DMS79 (cell line): ENCODE results near the gene TMEM117.

ENCODE experiments used
- DNase-seq: peaks from one replicate; lab custom pipeline; 2025; lab: John Stamatoyannopoulos, UW

TMEM117 gene

DNA sequence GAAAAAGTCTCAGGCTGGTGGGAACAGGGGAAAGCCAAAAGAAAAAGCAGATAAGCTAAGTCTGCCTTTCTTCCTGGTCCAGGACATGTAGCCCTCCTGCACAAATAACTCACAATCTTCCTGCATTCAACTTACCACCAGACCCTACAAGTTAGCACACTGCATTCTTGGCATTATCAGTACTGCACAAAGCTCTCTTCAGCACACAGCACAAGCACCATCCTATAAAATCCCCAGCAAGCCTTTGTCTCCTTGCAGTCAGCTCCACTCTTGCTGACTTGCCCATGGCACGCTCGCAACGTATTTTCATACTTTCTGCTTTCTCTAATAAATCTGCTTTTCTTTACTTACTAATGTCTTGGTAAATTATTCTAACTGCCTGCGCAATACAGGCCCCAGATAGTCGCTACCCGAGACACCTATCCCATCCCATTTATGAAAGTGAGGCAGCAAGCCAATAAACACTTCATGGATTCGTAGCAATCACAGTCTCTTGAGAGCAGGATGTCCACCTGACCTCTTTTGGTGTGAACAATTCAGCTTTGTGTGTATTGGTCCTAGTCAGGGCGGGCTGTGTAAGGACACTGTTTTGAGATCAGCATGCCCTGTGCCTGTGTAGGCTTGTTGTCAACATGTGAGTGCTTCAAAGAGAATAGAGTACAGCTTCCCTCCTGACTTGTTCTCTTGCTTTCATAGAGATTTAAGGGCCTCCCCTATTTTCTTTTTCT is 49.0 kb downstream of the TMEM117 start:
- DNase-seq, result no peak

DNA sequence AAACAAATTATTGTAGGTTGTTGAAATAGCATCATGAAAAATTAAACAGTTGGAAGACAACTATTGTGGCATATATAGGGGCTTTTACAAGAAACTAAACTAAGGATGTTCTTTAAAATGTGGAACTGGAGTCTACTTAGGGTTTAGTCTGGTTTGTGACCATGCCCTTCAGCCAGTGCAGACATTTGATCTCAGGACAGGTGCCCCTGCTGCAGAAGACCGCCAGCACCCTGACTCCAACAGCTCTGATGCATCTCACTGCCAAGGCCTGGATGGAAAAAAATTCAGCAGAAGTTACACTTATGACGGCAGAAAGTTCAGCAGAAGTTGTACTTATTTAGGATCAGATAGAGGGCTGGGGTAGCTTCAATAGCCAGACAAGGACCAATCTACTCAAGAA is 51.5 kb downstream of the TMEM117 start:
- DNase-seq, result no peak

DNA sequence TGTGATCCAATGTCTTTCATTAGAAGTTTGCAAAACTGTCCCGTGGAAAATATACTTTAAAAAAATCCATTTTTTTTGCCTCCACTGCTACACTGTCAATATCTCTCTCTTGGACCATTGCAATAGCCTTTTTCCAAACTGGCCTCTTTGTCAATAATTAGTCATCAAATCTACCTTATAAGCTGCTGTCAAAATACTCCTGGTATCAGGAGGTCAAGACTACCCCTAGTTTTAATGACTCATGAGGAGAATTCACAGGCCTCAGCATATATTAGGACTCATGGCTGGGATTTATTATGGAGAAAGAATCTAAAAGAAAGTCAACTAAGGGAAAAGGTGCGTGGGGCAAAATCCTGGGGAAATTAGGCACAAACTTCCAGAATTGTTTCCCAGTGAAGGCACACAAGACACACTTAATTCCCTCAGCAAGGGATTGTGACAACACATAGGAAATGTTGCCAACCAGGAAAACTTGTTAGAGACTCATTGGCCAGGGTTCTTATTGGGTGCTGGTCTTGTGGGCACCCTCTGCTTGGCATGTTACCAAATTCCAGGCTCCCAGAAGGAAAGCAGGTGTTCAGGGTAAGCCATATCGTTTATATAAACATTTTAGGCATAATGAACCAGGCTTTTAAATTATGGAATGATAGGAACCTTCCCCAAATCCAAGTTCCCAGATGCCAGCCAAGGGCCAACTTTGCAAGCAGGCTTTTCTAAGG is 56.1 kb downstream of the TMEM117 start:
- no peak for DNase-seq

DNA sequence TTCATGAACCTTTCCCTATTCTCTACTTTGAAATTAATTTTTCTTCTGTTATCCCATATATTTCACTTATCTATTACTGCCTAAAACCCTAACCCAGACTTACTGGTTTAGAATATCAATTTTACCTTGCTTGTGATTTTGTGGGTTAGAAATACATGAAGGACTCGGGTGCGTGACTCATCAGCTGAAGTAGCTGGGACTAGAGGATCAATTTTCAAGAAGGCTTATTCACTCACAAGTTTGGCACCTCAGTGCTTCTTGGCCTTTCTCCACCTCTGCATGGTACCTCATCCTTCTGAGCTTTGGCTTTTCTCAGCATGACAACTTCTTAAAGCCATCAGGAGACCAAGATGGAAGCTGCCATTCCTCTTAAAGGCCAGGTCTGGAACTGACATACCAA is 57.8 kb downstream of the TMEM117 start:
- no peak for DNase-seq

DNA sequence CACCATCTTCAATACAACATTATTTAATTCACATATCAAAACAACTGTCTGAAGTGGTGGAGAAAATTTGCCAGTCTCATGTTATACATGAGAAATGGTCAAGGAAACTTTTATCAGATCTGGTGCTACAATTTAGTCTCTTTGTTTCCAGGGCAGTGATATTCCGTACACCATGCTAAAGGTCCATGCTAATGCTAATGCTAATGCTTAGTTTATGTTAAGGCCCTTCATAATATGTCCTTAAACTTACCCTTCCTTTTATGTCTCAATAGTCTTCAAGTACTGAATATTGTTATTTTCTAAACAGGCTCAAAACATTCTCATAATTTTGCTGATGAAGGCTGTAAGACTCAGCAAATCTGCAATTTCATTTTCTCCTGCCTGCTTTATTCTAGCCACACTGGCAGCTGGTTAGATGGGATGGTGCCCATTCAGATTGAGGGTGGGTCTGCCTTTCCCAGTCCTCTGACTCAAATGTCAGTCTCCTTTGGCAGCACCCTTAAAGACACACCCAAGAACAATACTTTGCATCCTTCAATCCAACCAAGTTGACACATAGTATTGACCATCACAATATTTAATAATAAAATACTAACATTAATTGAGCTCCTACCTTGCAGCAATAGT is 59.8 kb downstream of the TMEM117 start:
- no peak for DNase-seq

DNA sequence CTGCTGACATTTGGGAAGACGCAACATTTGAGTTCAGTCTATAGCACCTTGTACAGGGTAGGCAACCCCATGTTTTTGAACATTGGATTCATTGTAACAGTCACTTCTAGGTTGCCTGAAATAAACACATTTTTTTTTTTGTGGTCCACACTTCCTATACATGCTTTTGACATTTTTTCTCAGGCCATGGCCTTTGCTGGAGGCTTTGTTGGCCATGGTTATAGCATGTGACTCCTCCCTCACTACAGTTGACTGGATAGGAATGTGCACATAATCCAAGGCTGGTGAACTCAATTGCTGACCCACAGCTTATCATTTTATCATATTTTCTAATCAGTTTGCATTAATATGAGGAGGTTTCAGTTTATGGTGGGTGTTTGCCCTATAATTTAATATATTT is 60.6 kb downstream of the TMEM117 start:
- DNase-seq, result no peak

DNA sequence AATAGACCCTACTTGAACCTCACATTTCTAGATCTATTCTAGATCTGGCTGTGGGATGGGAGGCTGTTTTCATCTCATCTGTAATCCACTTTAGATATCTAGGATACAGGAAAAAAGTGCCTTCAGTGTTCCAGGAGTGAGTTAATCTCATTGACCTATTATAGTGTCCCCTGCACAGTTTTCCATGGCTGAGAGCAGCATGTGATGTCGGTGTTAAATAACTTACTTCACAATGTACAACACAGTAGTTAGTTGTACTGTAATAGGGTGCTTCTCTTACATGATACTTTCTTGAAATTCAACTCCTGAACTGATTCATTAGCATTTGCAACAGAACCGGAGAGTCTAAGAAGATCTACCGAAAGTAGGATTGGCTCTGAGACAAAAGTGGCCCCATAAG is 62.6 kb downstream of the TMEM117 start:
- DNase-seq, result no peak

DNA sequence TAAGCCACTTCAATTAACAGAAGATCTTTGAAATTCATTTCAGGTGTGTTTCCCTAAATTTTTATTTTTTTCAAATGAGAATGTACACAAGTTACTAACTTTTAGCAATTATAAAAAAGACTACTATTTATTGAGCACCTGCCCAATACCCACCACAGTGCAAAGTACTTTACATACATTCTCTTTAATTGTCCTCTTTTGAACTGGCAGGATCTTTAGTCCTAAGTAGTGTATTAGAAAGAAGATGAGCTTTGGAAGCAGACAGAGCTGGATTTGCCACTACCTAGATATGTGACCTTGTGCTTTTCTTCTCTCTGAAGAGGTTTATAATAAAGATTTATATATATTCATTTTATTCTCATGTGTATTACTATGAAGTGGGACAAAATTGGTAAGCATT is 63.7 kb downstream of the TMEM117 start:
- no peak for DNase-seq

DNA sequence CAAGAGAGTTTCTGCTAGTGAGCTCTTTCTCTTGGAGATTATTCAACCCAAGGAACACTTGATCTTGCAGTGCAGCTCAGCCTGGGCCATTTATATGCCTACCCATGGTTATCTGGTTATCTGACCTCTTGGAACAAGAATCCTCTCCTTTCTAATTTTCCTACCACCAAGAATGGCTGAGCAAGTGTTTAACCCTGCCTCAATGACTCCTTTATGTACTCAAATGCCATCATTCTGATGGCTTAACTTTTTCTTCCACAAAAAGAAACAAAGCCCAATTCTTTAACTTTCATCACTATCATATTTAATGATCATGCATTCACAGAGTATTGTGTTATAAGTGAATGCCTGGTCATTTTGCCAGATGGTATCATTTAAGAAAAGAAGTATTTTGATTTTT is 67.8 kb downstream of the TMEM117 start:
- no peak for DNase-seq

DNA sequence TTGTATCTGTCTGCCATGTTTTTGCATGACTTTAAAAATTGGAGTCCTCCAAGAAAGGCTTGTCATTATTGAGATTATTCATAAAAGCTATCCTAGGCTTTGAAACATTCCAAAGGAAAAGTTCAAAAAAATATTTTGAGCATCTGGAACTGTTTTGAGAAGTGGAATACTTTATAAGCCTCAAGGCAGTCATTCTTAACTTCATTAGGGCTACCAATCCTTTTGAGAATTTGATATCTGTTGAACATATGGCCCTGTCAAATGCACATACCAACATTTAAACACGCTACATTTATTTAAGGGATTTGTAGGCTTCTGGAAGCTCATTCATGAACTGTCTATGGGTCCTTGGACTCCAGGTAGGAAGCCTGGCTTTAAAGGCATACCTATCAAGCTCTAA is 77.0 kb downstream of the TMEM117 start:
- DNase-seq, result no peak

DNA sequence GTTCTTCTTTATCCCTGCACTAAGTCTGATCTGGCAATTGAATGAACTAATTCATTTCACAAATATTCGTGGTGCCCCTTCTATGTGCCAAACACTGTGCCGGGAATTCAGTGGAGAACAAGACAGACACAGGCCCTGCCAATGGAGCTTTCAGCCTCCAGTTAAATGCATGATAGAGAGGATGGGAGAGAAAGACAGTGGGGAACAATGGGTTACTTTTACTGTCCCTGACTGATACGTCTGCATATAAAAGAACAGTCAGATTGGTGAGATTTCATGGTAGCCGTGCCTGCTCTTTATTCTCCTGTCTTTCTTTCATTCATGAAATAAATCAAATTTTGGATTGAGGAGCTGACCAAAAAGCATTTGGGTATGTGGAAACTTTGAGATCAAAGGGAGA is 78.5 kb downstream of the TMEM117 start:
- no peak for DNase-seq

DNA sequence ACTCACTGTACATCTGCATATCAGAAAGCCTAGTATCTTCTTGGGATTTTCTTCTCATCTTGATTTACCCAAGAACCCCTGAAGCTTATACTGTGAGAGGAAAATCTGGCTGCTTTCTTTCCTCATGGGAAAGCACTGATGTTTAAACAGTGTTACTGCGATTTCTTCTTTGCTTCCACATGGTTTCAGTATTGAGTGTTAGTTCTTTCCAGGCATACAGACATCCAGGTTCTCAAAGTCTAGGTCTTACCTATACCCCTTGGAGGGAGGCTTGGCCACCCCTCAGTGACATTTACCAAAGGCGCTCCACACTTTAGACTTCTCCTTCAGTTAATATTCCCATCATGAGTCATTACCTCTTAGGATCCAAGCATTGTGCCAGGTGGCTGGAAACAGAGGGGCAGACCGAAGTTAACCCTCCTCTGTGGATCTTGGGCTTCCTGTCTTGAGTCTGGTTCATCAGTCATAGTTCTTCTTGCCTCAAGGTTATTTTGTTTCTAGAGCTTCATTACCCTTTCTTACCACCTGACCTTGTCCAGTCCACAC is 79.1 kb downstream of the TMEM117 start:
- DNase-seq, result no peak

DNA sequence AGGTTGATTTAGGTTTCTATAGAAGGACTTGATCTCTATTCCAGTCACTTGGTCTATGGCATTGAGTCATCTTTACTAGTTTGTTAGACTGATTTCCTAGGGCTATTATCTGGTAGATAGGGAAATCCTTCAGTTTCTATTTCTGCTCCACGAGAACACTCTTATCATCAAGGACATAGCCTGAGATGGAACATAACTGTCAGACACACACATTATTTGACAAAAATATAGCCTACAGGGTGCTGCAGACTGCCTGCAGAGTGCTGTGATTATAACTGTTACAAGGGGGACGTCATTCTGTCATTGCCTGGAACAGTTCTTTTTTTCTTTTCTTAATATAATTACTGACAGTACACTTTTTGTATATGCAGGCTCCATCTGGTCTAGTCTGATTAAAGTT is 82.0 kb downstream of the TMEM117 start:
- no peak for DNase-seq

DNA sequence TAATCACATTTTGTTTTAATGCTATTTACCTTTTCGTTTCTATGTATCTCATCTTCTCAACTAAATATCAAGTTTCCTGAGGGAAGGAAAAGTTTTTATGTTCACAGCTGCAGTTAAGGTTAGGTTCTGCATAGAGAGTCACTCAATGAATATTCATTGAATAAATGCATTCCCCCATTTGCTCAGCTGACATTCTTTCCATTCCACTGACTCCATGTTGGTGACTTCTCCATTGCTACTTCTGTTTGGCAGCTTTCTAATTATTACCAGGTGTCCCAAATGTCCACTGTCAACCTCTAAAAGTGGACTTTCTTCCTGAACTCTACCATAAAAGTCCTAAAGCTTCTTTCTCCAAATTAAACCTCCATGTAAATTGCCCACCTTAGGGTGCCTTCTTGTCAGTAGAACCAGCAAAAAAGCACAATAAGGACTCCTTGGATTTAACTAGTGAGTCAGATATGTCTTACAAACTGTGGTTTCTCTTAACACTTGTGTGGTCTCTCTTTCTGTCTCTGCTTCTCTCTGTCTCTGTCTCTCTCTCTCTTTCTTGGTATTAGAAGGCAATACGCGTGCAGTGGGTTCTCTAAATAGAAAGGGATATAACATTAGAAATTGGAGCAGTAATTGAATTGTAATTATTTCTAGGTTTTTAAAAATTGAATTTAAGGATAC is 85.9 kb downstream of the TMEM117 start:
- DNase-seq, result no peak

DNA sequence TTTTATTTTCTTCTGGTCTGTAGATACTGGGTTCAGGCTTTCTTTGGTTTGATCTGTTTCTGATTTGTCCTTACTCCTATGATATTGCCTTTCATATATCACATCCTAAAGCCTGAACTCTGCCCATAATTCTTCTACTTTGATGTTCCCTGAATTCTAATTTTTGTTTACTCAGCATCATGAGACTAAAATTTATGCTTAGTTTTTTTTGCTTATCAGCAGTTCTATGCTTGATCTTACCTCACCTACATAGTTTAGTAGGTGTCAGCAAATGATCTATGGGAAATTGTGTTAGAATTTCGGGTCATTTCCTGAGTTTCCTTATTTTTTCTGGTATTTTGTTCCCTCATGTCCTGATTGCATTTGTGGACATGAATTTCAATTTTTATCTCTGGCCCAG is 94.2 kb downstream of the TMEM117 start:
- no peak for DNase-seq

DNA sequence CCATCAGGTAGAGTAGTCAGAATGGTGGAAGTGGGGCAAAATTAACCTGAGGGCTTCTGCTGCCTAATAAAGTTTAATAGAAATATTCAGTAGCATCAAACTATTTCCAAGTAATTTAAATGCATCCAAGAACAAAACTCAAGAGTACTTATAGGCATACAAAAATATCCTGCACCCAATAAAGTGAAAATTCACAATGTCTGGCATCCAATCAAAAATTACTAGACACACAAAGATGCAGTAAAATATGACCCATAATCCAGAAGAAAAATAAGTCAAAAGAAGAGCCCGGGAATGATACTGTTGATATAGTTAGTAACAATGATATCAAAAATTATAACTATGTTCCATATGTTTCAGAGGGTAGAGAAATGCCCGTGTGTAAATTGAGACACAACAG is 95.3 kb downstream of the TMEM117 start:
- no peak for DNase-seq

DNA sequence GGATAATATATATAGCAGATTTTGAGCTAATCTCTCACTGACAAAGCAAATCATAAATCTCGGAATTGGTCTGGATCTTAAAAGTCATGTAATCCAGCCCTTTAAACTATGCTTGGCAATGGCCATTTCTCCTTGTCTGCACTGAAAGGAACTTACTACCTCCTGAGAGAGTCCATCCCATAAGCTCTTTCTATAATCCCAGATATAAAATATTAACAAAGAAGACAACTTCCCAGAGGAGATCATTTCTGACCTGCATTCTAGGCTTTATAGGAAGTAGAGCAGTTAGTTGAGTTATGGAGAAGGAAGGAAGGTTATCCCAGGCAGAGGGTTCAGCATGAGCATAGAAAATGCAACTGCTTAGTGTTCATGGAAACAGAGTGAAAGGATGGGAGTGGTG is 99.7 kb downstream of the TMEM117 start:
- no peak for DNase-seq

DNA sequence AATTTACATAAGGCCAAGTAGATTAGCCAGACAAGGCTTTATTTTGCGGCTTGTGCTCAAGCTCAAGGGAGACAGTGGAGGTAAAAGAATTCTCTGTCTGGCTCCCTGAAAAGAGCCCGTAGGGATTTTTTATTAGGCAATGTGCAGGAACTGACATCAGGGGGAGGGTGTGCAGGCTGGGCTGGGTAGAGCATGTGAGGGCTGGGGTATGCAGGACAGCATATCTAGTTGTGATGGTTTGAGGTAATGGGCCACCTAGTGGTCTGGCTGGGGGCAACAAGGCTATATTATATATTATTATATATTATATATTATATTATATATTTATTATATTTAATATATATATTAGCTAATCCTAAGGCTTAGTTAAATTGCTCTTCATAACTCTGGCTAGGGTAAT is 102.1 kb downstream of the TMEM117 start:
- DNase-seq, result no peak

DNA sequence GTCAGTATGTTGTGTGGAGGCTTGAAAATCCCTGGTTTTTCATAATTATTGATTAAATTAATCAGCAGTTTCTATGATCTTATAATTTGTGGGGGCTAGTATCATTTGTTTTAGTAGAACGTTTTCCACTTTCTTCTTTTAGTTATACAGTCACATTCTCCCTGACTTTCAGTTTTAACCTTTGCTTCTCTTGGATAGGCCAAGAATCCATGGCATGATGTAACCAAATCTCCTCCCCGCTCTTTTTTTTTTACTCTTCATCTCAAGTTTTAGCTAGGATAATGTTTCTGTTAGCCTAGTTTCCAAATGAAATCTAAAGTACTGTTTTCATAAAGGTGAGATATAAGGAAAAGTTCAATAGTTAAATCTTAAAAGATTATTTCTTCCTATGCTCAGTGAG is 106.5 kb downstream of the TMEM117 start:
- no peak for DNase-seq

DNA sequence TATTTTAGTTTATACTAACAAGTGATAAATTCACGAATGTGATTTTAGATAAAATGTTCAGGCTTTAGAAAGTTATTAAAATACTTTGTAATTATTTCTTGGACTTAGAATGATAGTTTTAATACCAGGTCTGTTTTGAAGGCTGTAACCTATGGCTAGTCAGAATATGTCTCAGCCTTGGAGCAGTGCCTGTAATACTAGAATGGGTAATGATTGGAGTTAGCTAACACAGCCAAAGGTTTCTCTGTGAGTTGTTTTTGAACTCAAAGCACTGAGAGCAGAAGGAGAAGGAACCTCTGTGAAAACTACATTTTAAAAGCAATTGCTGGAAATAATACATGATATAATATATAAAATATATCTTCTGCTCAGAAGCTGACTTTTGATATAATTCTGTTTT is 110.1 kb downstream of the TMEM117 start:
- DNase-seq, result no peak

DNA sequence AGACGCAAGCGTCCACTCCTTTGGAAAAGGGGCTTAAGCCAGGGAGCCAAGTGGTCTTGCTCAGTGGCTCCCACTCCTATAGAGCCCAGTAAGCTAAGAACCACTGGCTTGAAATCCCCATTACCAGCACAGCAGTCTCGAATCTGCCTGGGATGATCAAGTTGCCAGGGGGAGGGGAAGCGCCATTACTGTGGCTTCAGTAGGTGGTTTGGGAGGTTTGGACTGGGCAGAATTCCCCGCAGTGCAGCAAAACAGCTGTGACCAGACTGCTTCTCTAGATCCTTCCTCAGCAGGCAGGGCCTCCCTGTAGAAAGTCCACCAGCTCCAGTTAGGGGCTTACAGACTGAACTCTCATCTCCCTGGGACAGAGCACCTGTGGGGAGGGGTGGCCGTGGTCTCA is 115.4 kb downstream of the TMEM117 start:
- DNase-seq, result no peak

DNA sequence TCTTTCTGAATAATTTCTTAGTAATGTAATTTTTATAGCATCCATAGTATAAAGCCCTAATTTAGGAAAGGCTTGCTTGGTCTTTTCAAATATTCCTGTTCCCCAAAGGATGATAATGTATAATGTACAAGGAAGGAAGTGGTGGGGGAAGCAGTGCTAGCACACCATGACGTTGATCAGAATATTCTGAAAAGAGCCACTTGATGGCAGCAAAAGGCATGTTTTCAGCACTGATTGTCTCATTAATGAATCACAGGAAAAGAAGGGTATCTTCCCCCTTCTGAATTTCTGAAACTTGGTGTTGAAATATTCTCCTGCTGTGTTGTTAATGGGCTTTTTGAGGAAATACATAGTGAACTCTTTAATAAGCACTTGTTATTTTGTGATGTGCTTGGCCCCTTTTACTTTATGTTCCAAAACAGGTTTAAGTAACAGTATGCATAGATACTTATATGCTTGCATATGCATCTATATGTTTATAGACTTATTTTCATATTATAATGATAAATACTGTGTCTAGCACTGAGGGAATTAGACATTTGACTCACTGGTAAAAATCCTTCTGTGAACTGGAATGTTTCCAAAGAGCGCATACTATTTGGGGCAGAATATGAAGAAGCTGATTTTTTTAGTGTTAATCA is 122.0 kb downstream of the TMEM117 start:
- DNase-seq, result no peak
